GM12878 (cell line): ENCODE measurements around the gene BCL2. TPM values are rescaled to one million over a fixed set of nuclear protein-coding genes. Genes with fewer than 3 reads are reported as not detected.
A peak's percentile ranks its signal among the peaks of the same experiment; 100 is the strongest.

Experiments
- ATAC-seq: fragments of 200-7000 bp; cut with Tn5 transposase; 3 replicates; pipeline ENCODE4 v1.9.1; 2020; ENCODE audit warnings: mild to moderate bottlenecking, moderate library complexity
- BruUV-seq: library from RNA; stranded (reverse); fragments of 400-500 nt; replicated peaks from 2 replicates; lab custom pipeline; 2021; lab: Mats Ljungman, UMichigan
- CTCF ChIA-PET: fragments of 300-600 bp; sonication (Branson Sonifier 250); formaldehyde crosslinking; extraction: SDS; loops from one replicate; lab custom pipeline; 2021; ENCODE audit warnings: inconsistent platforms; lab: Yijun Ruan, JAX
- POLR2A ChIA-PET: fragments of 350-600 bp; formaldehyde crosslinking; extraction: SDS; loops from one replicate; lab custom pipeline; 2021; ENCODE audit warnings: inconsistent platforms; lab: Charles Lee
- RAD21 ChIA-PET: fragments of 300-600 bp; sonication (Branson Sonifier 250); formaldehyde crosslinking; loops from one replicate; lab custom pipeline; 2023; ENCODE audit warnings: antibody characterized with exemption; ENCODE audit not compliant: unreplicated experiment; lab: Charles Lee
- SMC1A ChIA-PET: fragments of 300-600 bp; sonication (Branson Sonifier 250); formaldehyde crosslinking; loops from one replicate; lab custom pipeline; 2023; ENCODE audit not compliant: unreplicated experiment, uncharacterized antibody; lab: Charles Lee
- DNase-seq: peaks from one replicate; pipeline ENCODE4 v3.0.0-alpha.2; 2011; ENCODE audit warnings: low read depth, low spot score
- FAIRE-seq: peaks from 3 replicates; lab custom pipeline; 2011; peaks lifted over from hg19 to GRCh38; lab: Jason Lieb, UNC
- H2AFZ ChIP-seq: 2 replicates; pipeline ENCODE4 v1.6.0; 2011; ENCODE audit warnings: low read depth, low read length, control low read depth; ENCODE audit not compliant: control insufficient read depth
- H3K27ac ChIP-seq: 2 replicates; pipeline ENCODE4 v1.5.1; 2011; ENCODE audit warnings: control low read depth; ENCODE audit not compliant: control insufficient read depth, insufficient read depth
- H3K27me3 ChIP-seq, 2 experiments: replicated peaks in 1 of 2; 2 replicates each; pipeline versions ENCODE4 v1.6.0 to v1.6.1; 2011; ENCODE audit warnings: low read length in 1 of 2; ENCODE audit not compliant: control insufficient read depth in 2 of 2, insufficient read depth in 2 of 2
- H3K36me3 ChIP-seq, 2 experiments: 2 replicates each; pipeline ENCODE4 v1.5.1; 2011; ENCODE audit warnings: low read length in 1 of 2; ENCODE audit not compliant: control insufficient read depth in 2 of 2, insufficient read depth in 2 of 2
- H3K4me1 ChIP-seq: 2 replicates; pipeline ENCODE4 v1.6.1; 2011; ENCODE audit warnings: mild to moderate bottlenecking, low read length, moderate library complexity, mixed read lengths; ENCODE audit not compliant: control insufficient read depth, insufficient read depth
- H3K4me2 ChIP-seq: 2 replicates; pipeline ENCODE4 v1.6.0; 2011; ENCODE audit warnings: control low read depth; ENCODE audit not compliant: control insufficient read depth, insufficient read depth
- H3K4me3 ChIP-seq: fragments of 200-600 bp; sonication (generic); 2 replicates; pipeline ENCODE4 v1.5.1; 2016
- H3K79me2 ChIP-seq: 2 replicates; pipeline ENCODE4 v1.6.0; 2011; ENCODE audit warnings: low read length; ENCODE audit not compliant: control insufficient read depth, insufficient read depth
- H3K9ac ChIP-seq: 2 replicates; pipeline ENCODE4 v1.8.0; 2011; ENCODE audit warnings: low read length, control low read depth, mixed read lengths; ENCODE audit not compliant: control insufficient read depth, insufficient read depth
- H3K9me3 ChIP-seq: replicated peaks from 3 replicates; pipeline ENCODE4 v1.5.1; 2011; ENCODE audit warnings: mild to moderate bottlenecking, low read length; ENCODE audit not compliant: control insufficient read depth, insufficient read depth
- H4K20me1 ChIP-seq: 2 replicates; pipeline ENCODE4 v1.6.0; 2011; ENCODE audit not compliant: control insufficient read depth, insufficient read depth
- ASH2L ChIP-seq: fragments of 300-600, 200-600 bp; sonication (generic); IDR thresholded peaks from 2 replicates; pipeline ENCODE4 v1.6.1; 2017; ENCODE audit warnings: low read depth, mild to moderate bottlenecking, borderline replicate concordance
- BCL11A ChIP-seq: IDR thresholded peaks from 2 replicates; pipeline ENCODE4 v1.6.1; 2011; ENCODE audit warnings: low read depth, low read length
- CBFB ChIP-seq: IDR thresholded peaks from 2 replicates; pipeline ENCODE4 v1.6.1; 2016; ENCODE audit warnings: antibody characterized with exemption, low read depth
- ETV6 ChIP-seq, 2 experiments: fragments of 450-650 bp in 1 of 2; IDR thresholded peaks in 1 of 2; conservative IDR thresholded peaks in 1 of 2; 2 replicates each; pipeline ENCODE4 v1.6.1; 2014; ENCODE audit warnings: antibody characterized with exemption in 1 of 2, borderline replicate concordance in 1 of 2, low read depth in 1 of 2, mild to moderate bottlenecking in 1 of 2, moderate library complexity in 1 of 2
- IRF4 ChIP-seq: IDR thresholded peaks from 2 replicates; pipeline ENCODE4 v1.6.1; 2011; ENCODE audit warnings: low read depth, low read length
- JUND ChIP-seq: IDR thresholded peaks from 2 replicates; pipeline ENCODE4 v1.6.1; 2012; ENCODE audit warnings: low read depth, mild to moderate bottlenecking, low read length, improper control_type of control experiment, moderate library complexity
- MEF2A ChIP-seq: IDR thresholded peaks from 2 replicates; pipeline ENCODE4 v1.6.1; 2011; ENCODE audit warnings: low read depth, mild to moderate bottlenecking, low read length, moderate library complexity; ENCODE audit not compliant: insufficient read depth
- NBN ChIP-seq: fragments of 450-650 bp; IDR thresholded peaks from 2 replicates; pipeline ENCODE4 v1.6.1; 2016
- POLR2AphosphoS5 ChIP-seq: IDR thresholded peaks from 2 replicates; pipeline ENCODE4 v1.6.1; 2011; ENCODE audit warnings: mild to moderate bottlenecking, low read length, inconsistent platforms
- POU2F2 ChIP-seq: IDR thresholded peaks from 3 replicates; pipeline ENCODE4 v1.6.1; 2011; ENCODE audit warnings: low read depth, mild to moderate bottlenecking, low read length, borderline replicate concordance
- SMAD1 ChIP-seq: fragments of 450-650 bp; IDR thresholded peaks from 2 replicates; pipeline ENCODE4 v1.6.1; 2018; ENCODE audit warnings: mild to moderate bottlenecking, low read depth; ENCODE audit not compliant: partially characterized antibody
- SMARCA5 ChIP-seq: fragments of 450-650 bp; IDR thresholded peaks from 2 replicates; pipeline ENCODE4 v1.6.1; 2017; ENCODE audit warnings: mild to moderate bottlenecking
- SPI1 ChIP-seq: IDR thresholded peaks from 2 replicates; pipeline ENCODE4 v1.6.1; 2011; ENCODE audit warnings: low read depth, mild to moderate bottlenecking, low read length, moderate library complexity, borderline replicate concordance; ENCODE audit not compliant: insufficient read depth
- TAF1 ChIP-seq: IDR thresholded peaks from 2 replicates; pipeline ENCODE4 v1.6.1; 2011; ENCODE audit warnings: mild to moderate bottlenecking, low read depth, low read length, borderline replicate concordance
- WGBS: methylation state at CpG from one replicate; pipeline ENCODE4 v1.1.6; 2016; ENCODE audit warnings: low lambda C conversion rate; ENCODE audit not compliant: insufficient replicate concordance, insufficient coverage; ENCODE audit errors: missing lambda C conversion rate; 5-methylcytosine and 5-hydroxymethylcytosine counted together
- in situ Hi-C: fragments of 300-500 bp; cut with MboI; formaldehyde crosslinking; loops from 9 replicates; pipeline ENCODE4 v1.14.3; 2018; ENCODE audit warnings: mixed read lengths
- intact Hi-C: fragments of 100-400 bp; cut with micrococcal nuclease; formaldehyde crosslinking; loops from one replicate; pipeline ENCODE4 v1.14.2; 2022; ENCODE audit not compliant: unreplicated experiment
- polyA plus RNA-seq, 11 experiments: library from polyadenylated mRNA; depleted of rRNA in 4 of 11; unstranded in 6 of 11; stranded (reverse) in 5 of 11; fragments of >200 nt; fragmentation: Nextera tagmentation in 4 of 11; fragmentation: Illumina TruSeq in 1 of 11; extraction: Ambion mirVana in 4 of 11; extraction: Trizol in 1 of 11; gene quantifications; 1 replicate in 1 of 11; 2 replicates in 10 of 11; pipeline versions ENCODE4 v1.2.1 to v1.2.3, GENCODE V29; 2011 to 2016; ENCODE audit warnings: inconsistent platforms in 2 of 11, missing spikeins in 2 of 11, low read depth in 1 of 11
- total RNA-seq, 4 experiments: library from RNA; depleted of rRNA in 3 of 4; stranded (reverse); fragments of >200 nt in 3 of 4; fragmentation: Illumina TruSeq in 1 of 4; extraction: Trizol in 1 of 4; gene quantifications; 2 replicates each; pipeline versions ENCODE4 v1.2.1 to v1.2.3, GENCODE V29; 2013 to 2021
- TF ChIP-seq, protein P1 (sequence below): IDR thresholded peaks from 2 replicates; pipeline ENCODE4 v1.6.1; 2012; ENCODE audit warnings: low read length, inconsistent platforms
- TF ChIP-seq, protein P2 (sequence below): fragments of 450-650 bp; IDR thresholded peaks from 2 replicates; pipeline ENCODE4 v1.6.1; 2017; ENCODE audit warnings: mild to moderate bottlenecking, moderate library complexity

Gene BCL2
- total and polyA plus RNA-seq, 10 of the 15 experiments (the other 5 are each of a cell fraction or from before 2014, with no cell fraction given) = 4.1 to 47.8 (median 19.3) TPM

DNA sequence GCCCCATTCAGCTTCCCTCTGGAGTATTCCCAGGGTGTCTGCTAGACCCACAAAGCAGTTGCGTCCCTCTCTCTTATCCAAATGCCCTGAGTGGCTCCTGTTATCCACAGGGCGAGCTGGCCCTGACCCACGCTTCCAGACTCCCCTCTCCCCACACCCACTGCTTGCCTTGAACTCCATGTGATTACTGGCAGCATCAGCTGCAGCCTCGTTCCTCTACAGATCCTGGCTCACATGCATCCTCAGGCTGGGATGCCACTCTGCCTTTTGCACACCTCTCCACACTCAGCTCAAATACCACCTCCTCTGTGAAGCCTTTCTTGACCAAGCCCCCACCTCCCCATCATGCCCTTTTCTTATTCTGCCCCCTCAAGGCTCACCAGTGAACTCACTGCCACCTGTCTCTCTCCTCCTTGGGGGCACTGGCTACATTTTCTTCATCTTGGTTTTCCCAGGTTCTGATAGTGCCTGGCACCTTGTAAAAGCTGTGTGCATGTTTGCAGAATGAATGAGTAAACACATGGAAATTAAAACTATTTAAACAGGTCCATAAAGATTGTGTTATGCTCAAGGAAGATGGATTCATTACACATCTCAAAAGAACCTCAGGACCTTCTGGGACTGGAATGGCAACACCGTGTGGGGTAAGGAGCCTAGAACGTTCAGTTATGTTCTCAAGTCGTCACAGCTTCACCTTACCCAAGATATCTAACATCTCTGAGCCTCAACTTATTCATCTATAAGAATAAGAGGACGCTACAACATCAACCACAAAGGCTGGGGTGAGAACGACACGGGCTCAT is 165.0 kb downstream of the BCL2 start (continued):
- TF ChIP-seq, protein P1, sequence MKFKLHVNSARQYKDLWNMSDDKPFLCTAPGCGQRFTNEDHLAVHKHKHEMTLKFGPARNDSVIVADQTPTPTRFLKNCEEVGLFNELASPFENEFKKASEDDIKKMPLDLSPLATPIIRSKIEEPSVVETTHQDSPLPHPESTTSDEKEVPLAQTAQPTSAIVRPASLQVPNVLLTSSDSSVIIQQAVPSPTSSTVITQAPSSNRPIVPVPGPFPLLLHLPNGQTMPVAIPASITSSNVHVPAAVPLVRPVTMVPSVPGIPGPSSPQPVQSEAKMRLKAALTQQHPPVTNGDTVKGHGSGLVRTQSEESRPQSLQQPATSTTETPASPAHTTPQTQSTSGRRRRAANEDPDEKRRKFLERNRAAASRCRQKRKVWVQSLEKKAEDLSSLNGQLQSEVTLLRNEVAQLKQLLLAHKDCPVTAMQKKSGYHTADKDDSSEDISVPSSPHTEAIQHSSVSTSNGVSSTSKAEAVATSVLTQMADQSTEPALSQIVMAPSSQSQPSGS = no peak
- TF ChIP-seq, all 136 proteins: peak for 5

DNA sequence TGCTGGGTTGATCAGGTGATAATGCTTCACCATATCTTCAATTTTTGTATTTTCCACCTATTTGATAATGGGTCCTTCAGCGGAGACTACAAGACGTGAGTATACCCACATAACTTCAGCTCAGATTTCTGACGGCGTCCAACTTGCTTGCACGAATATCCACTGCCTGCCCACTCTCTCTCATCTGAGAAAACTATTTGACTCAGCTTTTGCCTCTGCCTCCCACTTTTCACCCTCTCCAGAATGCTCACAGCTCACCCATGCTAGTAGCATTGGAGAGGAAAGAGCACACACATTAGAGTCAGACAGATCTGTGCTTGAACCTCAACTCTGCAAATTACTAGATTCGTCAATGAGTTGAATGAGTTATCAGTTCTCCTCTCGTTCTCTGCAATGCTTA is 166.8 kb downstream of the BCL2 start:
- no TSS peak for BruUV-seq
- WGBS = 5% methylated on average over 7 of the region's 7 CpGs
- H2AFZ ChIP-seq = no peak overlapping the region
- H3K9ac ChIP-seq = peak overlapping the region; percentile 50; the same call in 1 of the 2 replicates
- in situ Hi-C loops (no loop called here), intact Hi-C loops (no loop called here)
- H3K4me2 ChIP-seq = peak overlapping the region; percentile 99
- ChIA-PET POLR2A (interaction anchor here (1.0 to 11.7 kb wide), 7 partner anchors 10 to 166 kb away, joined by 3 to 278 read pairs (median 9); partner anchors contain the start of gene BCL2), RAD21 (interaction anchor here (0.7 to 14.5 kb wide), 12 partner anchors 10 to 170 kb away, joined by 3 to 463 read pairs (median 9); partner anchors contain the start of gene BCL2), SMC1A (interaction anchor here (0.8 to 13.4 kb wide), 22 partner anchors 10 to 168 kb away, joined by 3 to 453 read pairs (median 4); partner anchors contain the start of gene BCL2), CTCF (interaction anchor here (0.7 to 18.1 kb wide), 11 partner anchors 8 to 170 kb away, joined by 3 to 416 read pairs (median 5); partner anchors contain the start of gene BCL2)
- H3K9me3 ChIP-seq = no peaks in the 10 kb centered on the region; the same call in 2 of the 3 replicates
- peak; percentile 6 for ATAC-seq
- peaks cover 2 to 4% of the 10 kb centered on the region in 2 experiments; a peak in 1 of 4 replicates for H3K36me3 ChIP-seq
- H4K20me1 ChIP-seq = no peaks in the 10 kb centered on the region
- peak; percentile 70 for FAIRE-seq
- H3K79me2 ChIP-seq = peaks cover 95% of the 10 kb centered on the region
- peak overlapping the region; percentile 21 for H3K4me3 ChIP-seq
- H3K4me1 ChIP-seq = peaks cover 80% of the 10 kb centered on the region
- H3K27me3 ChIP-seq = no peaks in the 10 kb centered on the region
- DNase-seq = no peak
- H3K27ac ChIP-seq = peak overlapping the region; percentile 100
- TF ChIP-seq BCL11A (peak; percentile 88), ASH2L (no peak), SMARCA5 (no peak), ETV6 (conservative IDR thresholded peaks at IDR 0.05 in 1 of 2, IDR thresholded peaks at IDR 0.05 in 1 of 2; ENCODE audit: borderline replicate concordance in 1 of 2, low read depth in 1 of 2) (peak in 1 of 2 experiments; percentile 57; a peak in 2 of 4 replicates), SPI1 (no peak), NBN (peak; percentile 66), MEF2A (peak; percentile 48; the same call in 1 of the 2 replicates), JUND (peak; percentile 16; the same call in 1 of the 2 replicates), SMAD1 (peak; percentile 68), TAF1 (peak; percentile 30; the same call in 1 of the 2 replicates), IRF4 (peak; percentile 80; the same call in 1 of the 2 replicates), POLR2AphosphoS5 (peak; percentile 75), CBFB (0 out of 2 replicates have a peak, but pooled peaks have one; percentile 29), POU2F2 (peak; percentile 12; the same call in 1 of the 3 replicates)
- TF ChIP-seq, protein P2, sequence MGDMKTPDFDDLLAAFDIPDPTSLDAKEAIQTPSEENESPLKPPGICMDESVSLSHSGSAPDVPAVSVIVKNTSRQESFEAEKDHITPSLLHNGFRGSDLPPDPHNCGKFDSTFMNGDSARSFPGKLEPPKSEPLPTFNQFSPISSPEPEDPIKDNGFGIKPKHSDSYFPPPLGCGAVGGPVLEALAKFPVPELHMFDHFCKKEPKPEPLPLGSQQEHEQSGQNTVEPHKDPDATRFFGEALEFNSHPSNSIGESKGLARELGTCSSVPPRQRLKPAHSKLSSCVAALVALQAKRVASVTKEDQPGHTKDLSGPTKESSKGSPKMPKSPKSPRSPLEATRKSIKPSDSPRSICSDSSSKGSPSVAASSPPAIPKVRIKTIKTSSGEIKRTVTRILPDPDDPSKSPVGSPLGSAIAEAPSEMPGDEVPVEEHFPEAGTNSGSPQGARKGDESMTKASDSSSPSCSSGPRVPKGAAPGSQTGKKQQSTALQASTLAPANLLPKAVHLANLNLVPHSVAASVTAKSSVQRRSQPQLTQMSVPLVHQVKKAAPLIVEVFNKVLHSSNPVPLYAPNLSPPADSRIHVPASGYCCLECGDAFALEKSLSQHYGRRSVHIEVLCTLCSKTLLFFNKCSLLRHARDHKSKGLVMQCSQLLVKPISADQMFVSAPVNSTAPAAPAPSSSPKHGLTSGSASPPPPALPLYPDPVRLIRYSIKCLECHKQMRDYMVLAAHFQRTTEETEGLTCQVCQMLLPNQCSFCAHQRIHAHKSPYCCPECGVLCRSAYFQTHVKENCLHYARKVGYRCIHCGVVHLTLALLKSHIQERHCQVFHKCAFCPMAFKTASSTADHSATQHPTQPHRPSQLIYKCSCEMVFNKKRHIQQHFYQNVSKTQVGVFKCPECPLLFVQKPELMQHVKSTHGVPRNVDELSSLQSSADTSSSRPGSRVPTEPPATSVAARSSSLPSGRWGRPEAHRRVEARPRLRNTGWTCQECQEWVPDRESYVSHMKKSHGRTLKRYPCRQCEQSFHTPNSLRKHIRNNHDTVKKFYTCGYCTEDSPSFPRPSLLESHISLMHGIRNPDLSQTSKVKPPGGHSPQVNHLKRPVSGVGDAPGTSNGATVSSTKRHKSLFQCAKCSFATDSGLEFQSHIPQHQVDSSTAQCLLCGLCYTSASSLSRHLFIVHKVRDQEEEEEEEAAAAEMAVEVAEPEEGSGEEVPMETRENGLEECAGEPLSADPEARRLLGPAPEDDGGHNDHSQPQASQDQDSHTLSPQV = no peak
